Vagina (tissue), 2 donors: ENCODE results near the gene CRYGC.

ENCODE experiments used
- POLR2A ChIP-seq, 2 donors: fragments of 450-650 bp; IDR thresholded peaks; one replicate each; pipeline ENCODE4 v1.6.1; 2017; ENCODE audit warnings: antibody characterized with exemption in 2 of 2, mild to moderate bottlenecking in 2 of 2, moderate library complexity in 2 of 2
- POLR2AphosphoS5 ChIP-seq, 2 donors: sonication (generic); formaldehyde crosslinking; IDR thresholded peaks; one replicate each; pipeline ENCODE4 v1.9.0; 2017; ENCODE audit warnings: antibody characterized with exemption in 2 of 2, mild to moderate bottlenecking in 2 of 2, low read depth in 1 of 2; ENCODE audit not compliant: insufficient read depth in 1 of 2
- TF ChIP-seq, protein P1 (sequence below), 3 experiments: fragments of 450-650 bp in 2 of 3; fragments of 200-600 bp in 1 of 3; sonication (generic) in 1 of 3; IDR thresholded peaks; one replicate each; pipeline ENCODE4 v1.5.1; 2017 to 2019; ENCODE audit warnings: antibody characterized with exemption in 3 of 3, mild to moderate bottlenecking in 2 of 3, moderate library complexity in 2 of 3

DNA sequence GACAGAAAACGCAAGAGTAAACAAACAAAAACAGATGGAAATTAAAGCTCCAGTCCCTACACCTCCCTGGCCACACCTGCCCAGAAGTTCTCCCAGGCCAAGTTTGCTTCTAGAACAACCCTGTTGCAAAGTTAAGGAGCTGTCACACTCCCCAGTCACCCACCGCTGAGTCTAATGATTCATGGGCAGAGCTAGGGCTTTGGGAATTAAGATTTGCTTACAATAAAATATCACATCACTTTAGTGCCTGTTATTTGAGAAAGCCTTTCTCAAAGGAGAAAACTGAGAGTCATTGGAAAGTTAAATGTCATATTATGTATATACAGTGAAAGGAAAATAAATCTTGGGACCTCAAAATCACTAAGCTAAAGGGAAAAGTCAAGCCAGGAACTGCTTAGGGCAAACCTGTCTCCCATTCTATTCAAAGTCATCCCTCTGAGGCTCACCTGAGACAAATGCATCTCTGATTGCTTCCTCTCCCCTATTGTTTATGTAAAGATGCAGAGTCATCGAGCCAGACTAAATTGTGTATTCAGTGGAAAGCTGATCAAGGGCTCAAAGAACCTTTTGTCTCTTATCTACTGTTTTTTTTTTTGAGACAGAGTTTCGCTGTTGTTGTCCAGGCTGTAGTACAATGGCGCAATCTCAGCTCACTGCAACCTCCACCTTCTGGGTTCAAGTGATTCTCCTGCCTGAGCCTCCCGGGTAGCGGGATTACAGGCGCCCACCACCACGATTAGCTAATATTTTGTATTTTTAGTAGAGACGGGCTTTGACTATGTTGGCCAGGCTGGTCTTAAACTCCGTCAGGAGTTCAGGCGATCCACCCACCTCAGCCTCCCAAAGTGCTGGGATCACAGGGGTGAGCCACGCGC is 13.5 kb upstream of the CRYGC start:
- TF ChIP-seq, protein P1, sequence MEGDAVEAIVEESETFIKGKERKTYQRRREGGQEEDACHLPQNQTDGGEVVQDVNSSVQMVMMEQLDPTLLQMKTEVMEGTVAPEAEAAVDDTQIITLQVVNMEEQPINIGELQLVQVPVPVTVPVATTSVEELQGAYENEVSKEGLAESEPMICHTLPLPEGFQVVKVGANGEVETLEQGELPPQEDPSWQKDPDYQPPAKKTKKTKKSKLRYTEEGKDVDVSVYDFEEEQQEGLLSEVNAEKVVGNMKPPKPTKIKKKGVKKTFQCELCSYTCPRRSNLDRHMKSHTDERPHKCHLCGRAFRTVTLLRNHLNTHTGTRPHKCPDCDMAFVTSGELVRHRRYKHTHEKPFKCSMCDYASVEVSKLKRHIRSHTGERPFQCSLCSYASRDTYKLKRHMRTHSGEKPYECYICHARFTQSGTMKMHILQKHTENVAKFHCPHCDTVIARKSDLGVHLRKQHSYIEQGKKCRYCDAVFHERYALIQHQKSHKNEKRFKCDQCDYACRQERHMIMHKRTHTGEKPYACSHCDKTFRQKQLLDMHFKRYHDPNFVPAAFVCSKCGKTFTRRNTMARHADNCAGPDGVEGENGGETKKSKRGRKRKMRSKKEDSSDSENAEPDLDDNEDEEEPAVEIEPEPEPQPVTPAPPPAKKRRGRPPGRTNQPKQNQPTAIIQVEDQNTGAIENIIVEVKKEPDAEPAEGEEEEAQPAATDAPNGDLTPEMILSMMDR (IDR thresholded peaks at IDR 0.05): no peak
- no peak for TF ChIP-seq POLR2AphosphoS5 (IDR thresholded peaks at IDR 0.05; ENCODE audit: insufficient read depth in 1 of 2, low read depth in 1 of 2)
- TF ChIP-seq POLR2A (IDR thresholded peaks at IDR 0.05): no peak
